Mucosa of rectum (tissue), 2 donors: ENCODE measurements around the gene EHD2.
"Not testable (repeated sequence)": the region's sequence is repeated elsewhere in the genome, so short reads cannot be mapped to it uniquely, and the experiment has no call there.

Experiments
- H3K27ac ChIP-seq, 2 donors: one replicate each; pipeline ENCODE4 v1.7.0; 2013; ENCODE audit warnings: inconsistent platforms in 2 of 2, low read depth in 2 of 2, low read length in 2 of 2
- H3K27me3 ChIP-seq, 2 donors: one replicate each; pipeline ENCODE4 v1.7.0; 2013; ENCODE audit warnings: low read length in 2 of 2; ENCODE audit not compliant: control insufficient read depth in 2 of 2, insufficient read depth in 2 of 2
- H3K36me3 ChIP-seq, 2 donors: one replicate each; pipeline ENCODE4 v1.7.0; 2013; ENCODE audit warnings: low read length in 2 of 2; ENCODE audit not compliant: control insufficient read depth in 2 of 2, insufficient read depth in 2 of 2
- H3K4me1 ChIP-seq, 2 donors: one replicate each; pipeline ENCODE4 v1.7.0; 2013; ENCODE audit warnings: low read length in 2 of 2, mild to moderate bottlenecking in 1 of 2; ENCODE audit not compliant: control insufficient read depth in 2 of 2, insufficient read depth in 2 of 2
- H3K4me3 ChIP-seq, 2 donors: one replicate each; pipeline ENCODE4 v1.7.0; 2013; ENCODE audit warnings: low read length in 2 of 2
- H3K9ac ChIP-seq, 2 donors: one replicate each; pipeline ENCODE4 v1.7.0; 2013; ENCODE audit warnings: low read length in 2 of 2, low read depth in 1 of 2, mild to moderate bottlenecking in 1 of 2
- H3K9me3 ChIP-seq, 2 donors: one replicate each; pipeline ENCODE4 v1.7.0; 2013; ENCODE audit warnings: low read length in 2 of 2; ENCODE audit not compliant: control insufficient read depth in 2 of 2
- donor health status: healthy.
- donor health status: Normal muscosa, but diverticular disease.

EHD2 gene, protein sequence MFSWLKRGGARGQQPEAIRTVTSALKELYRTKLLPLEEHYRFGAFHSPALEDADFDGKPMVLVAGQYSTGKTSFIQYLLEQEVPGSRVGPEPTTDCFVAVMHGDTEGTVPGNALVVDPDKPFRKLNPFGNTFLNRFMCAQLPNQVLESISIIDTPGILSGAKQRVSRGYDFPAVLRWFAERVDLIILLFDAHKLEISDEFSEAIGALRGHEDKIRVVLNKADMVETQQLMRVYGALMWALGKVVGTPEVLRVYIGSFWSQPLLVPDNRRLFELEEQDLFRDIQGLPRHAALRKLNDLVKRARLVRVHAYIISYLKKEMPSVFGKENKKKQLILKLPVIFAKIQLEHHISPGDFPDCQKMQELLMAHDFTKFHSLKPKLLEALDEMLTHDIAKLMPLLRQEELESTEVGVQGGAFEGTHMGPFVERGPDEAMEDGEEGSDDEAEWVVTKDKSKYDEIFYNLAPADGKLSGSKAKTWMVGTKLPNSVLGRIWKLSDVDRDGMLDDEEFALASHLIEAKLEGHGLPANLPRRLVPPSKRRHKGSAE

DNA sequence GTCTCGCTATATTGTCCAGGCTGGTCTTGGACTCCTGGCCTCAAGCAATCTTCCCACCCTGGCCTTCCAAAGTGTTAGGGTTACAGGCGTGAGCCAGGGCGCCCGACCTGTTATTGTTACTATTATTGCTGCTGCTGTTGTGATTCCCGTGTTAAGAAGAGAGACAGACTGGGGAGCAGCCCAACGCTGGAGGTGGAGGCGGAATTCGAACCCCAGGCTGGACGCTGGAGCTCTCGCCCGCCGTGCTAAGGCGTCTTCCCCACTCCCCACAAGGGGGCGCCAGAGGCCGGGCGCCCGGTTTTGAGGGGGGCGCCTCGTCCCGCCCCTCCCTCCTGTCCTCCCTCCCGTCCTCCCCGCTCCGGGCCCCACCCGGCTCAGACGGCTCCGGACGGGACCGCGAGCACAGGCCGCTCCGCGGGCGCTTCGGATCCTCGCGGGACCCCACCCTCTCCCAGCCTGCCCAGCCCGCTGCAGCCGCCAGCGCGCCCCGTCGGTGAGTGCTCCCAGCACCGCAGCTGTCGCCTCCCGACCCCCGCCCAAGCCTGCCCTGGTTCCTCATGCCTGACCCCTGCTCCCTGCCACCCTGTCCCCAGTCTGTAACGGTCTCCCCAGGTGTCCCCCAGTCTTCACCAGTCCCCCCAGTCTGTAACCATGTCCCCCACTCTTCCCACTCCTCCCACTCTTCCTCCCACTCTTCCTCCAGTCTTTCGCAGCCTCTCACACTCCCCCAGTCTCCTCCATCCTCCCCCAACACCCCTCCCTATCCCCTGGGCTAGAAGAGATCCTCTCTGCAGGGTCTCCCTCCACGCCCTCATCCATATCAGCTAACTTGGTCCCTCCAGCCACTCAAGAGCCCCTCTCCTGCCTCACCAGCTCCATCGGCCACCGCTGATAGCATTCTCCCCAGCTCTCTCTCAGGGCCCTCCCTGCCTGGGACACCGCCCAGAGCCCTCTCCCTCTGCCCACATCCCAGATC is at the start of gene EHD2:
Gene EHD2 (plus strand): TSS at position 377 of the 976 bp plus-strand sequence. CDS start 3,191 bp downstream, outside the sequence.
- H3K27ac ChIP-seq: peak within 1 kb of the TSS; percentile 51 to 68
- no peaks in the 10 kb centered on the region for H3K9me3 ChIP-seq
- H3K4me3 ChIP-seq: peak within 1 kb of the TSS; percentile 60 to 71
- H3K4me1 ChIP-seq: peaks cover 3 to 5% of the 10 kb centered on the region in 2 donors
- no peaks in the 10 kb centered on the region for H3K36me3 ChIP-seq
- peaks cover 2 to 12% of the 10 kb centered on the region in 2 donors for H3K27me3 ChIP-seq
- peak within 1 kb of the TSS; percentile 59 to 60 for H3K9ac ChIP-seq

- Histone ChIP-seq H3K27me3 (no peaks in the 10 kb centered on the region), H3K4me3 (no peak overlapping the region), H3K27ac (peak overlapping the region; percentile 69 to 82), H3K9ac (peak overlapping the region in 1 of 2 donors; percentile 9), H3K36me3 (no peaks in the 10 kb centered on the region), H3K9me3 (no peaks in the 10 kb centered on the region), H3K4me1 (peaks cover 43 to 46% of the 10 kb centered on the region in 2 donors)
Measured at GRCh38 chr19:47663435-47663910, 49.7 kb upstream of the EHD2 start.

GRCh38 chr19:47663911-47664771 is 49.1 kb upstream of the EHD2 start:
- peak overlapping the region in 1 of 2 donors; percentile 54 for H3K9ac ChIP-seq
- no peaks in the 10 kb centered on the region for H3K9me3 ChIP-seq
- no peaks in the 10 kb centered on the region for H3K36me3 ChIP-seq
- peak overlapping the region; percentile 69 to 82 for H3K27ac ChIP-seq
- no peaks in the 10 kb centered on the region for H3K27me3 ChIP-seq
- peak overlapping the region in 1 of 2 donors; percentile 17 for H3K4me3 ChIP-seq
- H3K4me1 ChIP-seq: peaks cover 39 to 41% of the 10 kb centered on the region in 2 donors

DNA sequence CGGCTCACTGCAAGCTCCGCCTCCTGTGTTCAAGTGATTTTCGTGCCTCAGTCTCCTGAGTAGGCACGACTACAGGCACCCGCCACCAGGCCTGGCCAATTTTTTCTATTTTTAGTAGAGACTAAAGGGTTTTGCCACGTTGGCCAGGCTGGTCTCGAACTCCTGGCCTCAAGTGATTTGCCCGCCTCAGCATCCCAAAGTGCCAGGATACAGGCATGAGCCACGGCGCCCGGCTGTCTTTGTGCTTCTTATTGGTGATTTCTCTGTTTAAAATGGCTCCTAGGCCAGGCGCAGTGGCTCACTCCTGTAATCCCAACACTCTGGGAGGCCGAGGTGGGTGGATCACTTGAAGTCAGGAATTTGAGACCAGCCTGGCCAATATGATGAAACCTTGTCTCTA is 44.7 kb upstream of the EHD2 start:
- not testable (repeated sequence) for H3K36me3 ChIP-seq, H3K27me3 ChIP-seq, H3K9ac ChIP-seq, H3K4me3 ChIP-seq, H3K9me3 ChIP-seq, H3K27ac ChIP-seq
- H3K4me1 ChIP-seq: peaks cover 19% of the 10 kb centered on the region in 2 donors

- Histone ChIP-seq H3K9ac (no peak overlapping the region), H3K27ac (no peak overlapping the region)
Measured at GRCh38 chr19:47670736-47671135, 42.5 kb upstream of the EHD2 start.

GRCh38 chr19:47671499-47671898 is 41.7 kb upstream of the EHD2 start:
- no peaks in the 10 kb centered on the region for H3K27me3 ChIP-seq
- H3K36me3 ChIP-seq: peaks cover 4 to 20% of the 10 kb centered on the region in 2 donors
- H3K9ac ChIP-seq: no peak overlapping the region
- peaks cover 4 to 5% of the 10 kb centered on the region in 2 donors for H3K4me1 ChIP-seq
- H3K27ac ChIP-seq: no peak overlapping the region
- no peak overlapping the region for H3K4me3 ChIP-seq
- no peaks in the 10 kb centered on the region for H3K9me3 ChIP-seq

More at GRCh38 chr19:47670736-47671135, 42.5 kb upstream of the EHD2 start:
- no peaks in the 10 kb centered on the region for H3K27me3 ChIP-seq
- peaks cover 4 to 17% of the 10 kb centered on the region in 2 donors for H3K36me3 ChIP-seq
- no peaks in the 10 kb centered on the region for H3K9me3 ChIP-seq
- no peak overlapping the region for H3K4me3 ChIP-seq
- H3K4me1 ChIP-seq: peaks cover 7% of the 10 kb centered on the region in 2 donors

GRCh38 chr19:47673426-47673825 is 39.8 kb upstream of the EHD2 start:
- Histone ChIP-seq H3K4me1 (no peaks in the 10 kb centered on the region), H3K36me3 (peaks cover 4 to 30% of the 10 kb centered on the region in 2 donors), H3K27ac (no peak overlapping the region), H3K9me3 (no peaks in the 10 kb centered on the region), H3K4me3 (no peak overlapping the region), H3K27me3 (no peaks in the 10 kb centered on the region), H3K9ac (no peak overlapping the region)

- Histone ChIP-seq H3K9ac (no peak overlapping the region), H3K4me3 (no peak overlapping the region), H3K36me3 (peaks cover 5 to 30% of the 10 kb centered on the region in 2 donors), H3K27me3 (no peaks in the 10 kb centered on the region), H3K27ac (no peak overlapping the region), H3K4me1 (no peaks in the 10 kb centered on the region), H3K9me3 (no peaks in the 10 kb centered on the region)
Measured at GRCh38 chr19:47674548-47674947, 38.7 kb upstream of the EHD2 start.

DNA sequence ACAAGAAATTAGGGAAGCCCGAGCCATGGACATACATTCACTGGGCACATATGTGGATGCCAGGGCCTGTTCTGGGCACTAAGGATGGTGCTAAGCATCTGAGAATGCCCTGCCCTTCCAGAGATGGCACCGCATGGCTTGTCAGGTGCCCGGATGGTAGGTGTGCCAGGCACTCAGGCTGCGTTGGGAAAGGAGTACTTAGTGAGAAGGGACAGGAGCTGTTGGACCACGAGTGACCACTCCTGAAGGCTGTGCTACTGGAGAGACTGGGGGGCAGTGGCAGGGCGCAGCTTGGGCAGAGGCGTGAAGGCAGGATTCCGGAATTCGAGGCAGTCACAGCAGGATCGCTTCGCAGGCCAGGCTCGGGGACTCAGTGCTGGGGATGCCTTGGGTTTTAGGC is 38.0 kb upstream of the EHD2 start:
- no peaks in the 10 kb centered on the region for H3K27me3 ChIP-seq
- no peaks in the 10 kb centered on the region for H3K4me1 ChIP-seq
- H3K27ac ChIP-seq: no peak overlapping the region
- H3K4me3 ChIP-seq: no peak overlapping the region
- H3K9ac ChIP-seq: no peak overlapping the region
- peaks cover 10 to 31% of the 10 kb centered on the region in 2 donors for H3K36me3 ChIP-seq
- no peaks in the 10 kb centered on the region for H3K9me3 ChIP-seq
